Central memory CD8-positive, alpha-beta T cell (primary cell): Measurements from ENCODE around the gene ATXN7.
A peak's percentile ranks its signal among the peaks of the same experiment; 100 is the strongest.

Experiments
- ATAC-seq: fragments of 150-1000 bp; cut with Tn5 transposase; replicated peaks from 2 replicates; pipeline ENCODE4 v1.10.0; 2022; ENCODE audit warnings: mild to moderate bottlenecking, moderate FRiP score, moderate number of reproducible peaks; ENCODE audit not compliant: poor library complexity, severe bottlenecking; ENCODE audit errors: extremely low read depth
- DNase-seq, 2 donors: peaks; one replicate each; pipeline ENCODE4 v3.0.0; 2021; ENCODE audit warnings: low spot score in 2 of 2
- H3K27ac Mint-ChIP-seq: one replicate; pipeline ENCODE4 v1.8.0; 2022; ENCODE audit warnings: low read depth, mild to moderate bottlenecking, moderate library complexity, mixed read lengths
- H3K27me3 Mint-ChIP-seq: one replicate; pipeline ENCODE4 v1.8.0; 2022; ENCODE audit warnings: mixed read lengths
- H3K36me3 Mint-ChIP-seq: one replicate; pipeline ENCODE4 v1.8.0; 2022; ENCODE audit warnings: mild to moderate bottlenecking, moderate library complexity, mixed read lengths; ENCODE audit not compliant: insufficient read depth
- H3K4me1 Mint-ChIP-seq: one replicate; pipeline ENCODE4 v1.8.0; 2022; ENCODE audit warnings: mixed read lengths
- H3K4me3 Mint-ChIP-seq: one replicate; pipeline ENCODE4 v1.8.0; 2022; ENCODE audit warnings: mild to moderate bottlenecking, moderate library complexity, mixed read lengths
- H3K9me3 Mint-ChIP-seq: one replicate; pipeline ENCODE4 v1.8.0; 2022; ENCODE audit warnings: mixed read lengths

Gene ATXN7

GRCh38 chr3:63998852-63999754, 135.4 kb downstream of the ATXN7 start:
- no peak overlapping the region for H3K27ac Mint-ChIP-seq
- ATAC-seq (no peak), DNase-seq (no peak)
- peaks cover 15% of the 10 kb centered on the region for H3K4me1 Mint-ChIP-seq
- H3K9me3 Mint-ChIP-seq = no peaks in the 10 kb centered on the region
- H3K4me3 Mint-ChIP-seq = no peak overlapping the region
- peaks cover 67% of the 10 kb centered on the region for H3K36me3 Mint-ChIP-seq
- no peaks in the 10 kb centered on the region for H3K27me3 Mint-ChIP-seq

- no peak for ATAC-seq
These were observed 136.9 kb downstream of the ATXN7 start for GRCh38 chr3:64000453-64001055.

GRCh38 chr3:64002233-64002632, 138.6 kb downstream of the ATXN7 start:
- DNase-seq (no peak), ATAC-seq (no peak)
- no peak overlapping the region for H3K4me3 Mint-ChIP-seq
- H3K36me3 Mint-ChIP-seq = peaks cover 40% of the 10 kb centered on the region
- no peaks in the 10 kb centered on the region for H3K9me3 Mint-ChIP-seq
- H3K27ac Mint-ChIP-seq = no peak overlapping the region
- H3K4me1 Mint-ChIP-seq = no peaks in the 10 kb centered on the region
- H3K27me3 Mint-ChIP-seq = no peaks in the 10 kb centered on the region

More at GRCh38 chr3:64000453-64001055, 136.9 kb downstream of the ATXN7 start:
- Mint-ChIP-seq H3K4me1 (peaks cover 6% of the 10 kb centered on the region), H3K4me3 (no peak overlapping the region), H3K36me3 (peaks cover 57% of the 10 kb centered on the region), H3K27me3 (no peaks in the 10 kb centered on the region), H3K9me3 (no peaks in the 10 kb centered on the region), H3K27ac (no peak overlapping the region)
- no peak for DNase-seq

- Mint-ChIP-seq H3K9me3 (no peaks in the 10 kb centered on the region), H3K4me1 (no peaks in the 10 kb centered on the region)
These were observed 139.9 kb downstream of the ATXN7 start for GRCh38 chr3:64003589-64003988.

GRCh38 chr3:64008017-64008416, 144.3 kb downstream of the ATXN7 start:
- DNase-seq (no peak), ATAC-seq (no peak)
- H3K4me3 Mint-ChIP-seq = no peak overlapping the region
- no peak overlapping the region for H3K27ac Mint-ChIP-seq
- no peaks in the 10 kb centered on the region for H3K27me3 Mint-ChIP-seq
- H3K4me1 Mint-ChIP-seq = peaks cover 6% of the 10 kb centered on the region
- H3K9me3 Mint-ChIP-seq = no peaks in the 10 kb centered on the region
- H3K36me3 Mint-ChIP-seq = peaks cover 50% of the 10 kb centered on the region

More at GRCh38 chr3:64003589-64003988, 139.9 kb downstream of the ATXN7 start:
- H3K4me3 Mint-ChIP-seq = no peak overlapping the region
- ATAC-seq = no peak
- DNase-seq = no peak
- no peaks in the 10 kb centered on the region for H3K27me3 Mint-ChIP-seq
- H3K27ac Mint-ChIP-seq = no peak overlapping the region
- H3K36me3 Mint-ChIP-seq = peaks cover 35% of the 10 kb centered on the region

- no peaks in the 10 kb centered on the region for H3K9me3 Mint-ChIP-seq
These were observed 145.1 kb downstream of the ATXN7 start for GRCh38 chr3:64008487-64009351.

GRCh38 chr3:64009528-64009927, 145.9 kb downstream of the ATXN7 start:
- H3K4me3 Mint-ChIP-seq = no peak overlapping the region
- H3K27me3 Mint-ChIP-seq = no peaks in the 10 kb centered on the region
- H3K4me1 Mint-ChIP-seq = peaks cover 15% of the 10 kb centered on the region
- no peak for ATAC-seq
- H3K9me3 Mint-ChIP-seq = no peaks in the 10 kb centered on the region
- H3K36me3 Mint-ChIP-seq = peaks cover 60% of the 10 kb centered on the region
- no peak for DNase-seq
- H3K27ac Mint-ChIP-seq = peak overlapping the region; percentile 29

More at GRCh38 chr3:64008487-64009351, 145.1 kb downstream of the ATXN7 start:
- DNase-seq (no peak), ATAC-seq (no peak)
- H3K4me1 Mint-ChIP-seq = peaks cover 7% of the 10 kb centered on the region
- no peaks in the 10 kb centered on the region for H3K27me3 Mint-ChIP-seq
- no peak overlapping the region for H3K27ac Mint-ChIP-seq
- H3K4me3 Mint-ChIP-seq = no peak overlapping the region
- H3K36me3 Mint-ChIP-seq = peaks cover 54% of the 10 kb centered on the region

- Mint-ChIP-seq H3K4me1 (peaks cover 21% of the 10 kb centered on the region), H3K4me3 (no peak overlapping the region), H3K27ac (no peak overlapping the region), H3K36me3 (peaks cover 66% of the 10 kb centered on the region), H3K27me3 (no peaks in the 10 kb centered on the region), H3K9me3 (no peaks in the 10 kb centered on the region)
- ATAC-seq (no peak), DNase-seq (no peak)
These were observed 146.5 kb downstream of the ATXN7 start for GRCh38 chr3:64010199-64010598.

GRCh38 chr3:64011685-64012084, 148.0 kb downstream of the ATXN7 start:
- Mint-ChIP-seq H3K4me3 (no peak overlapping the region), H3K27ac (no peak overlapping the region), H3K27me3 (no peaks in the 10 kb centered on the region), H3K36me3 (peaks cover 78% of the 10 kb centered on the region), H3K4me1 (peaks cover 21% of the 10 kb centered on the region), H3K9me3 (no peaks in the 10 kb centered on the region)
- DNase-seq = no peak
- no peak for ATAC-seq

- H3K4me3 Mint-ChIP-seq = no peak overlapping the region
- DNase-seq (no peak), ATAC-seq (no peak)
- no peak overlapping the region for H3K27ac Mint-ChIP-seq
- H3K36me3 Mint-ChIP-seq = peaks cover 73% of the 10 kb centered on the region
- H3K27me3 Mint-ChIP-seq = no peaks in the 10 kb centered on the region
- H3K9me3 Mint-ChIP-seq = no peaks in the 10 kb centered on the region
- peaks cover 32% of the 10 kb centered on the region for H3K4me1 Mint-ChIP-seq
These were observed 153.4 kb downstream of the ATXN7 start for GRCh38 chr3:64016941-64017620.

GRCh38 chr3:64019271-64019670, 155.6 kb downstream of the ATXN7 start:
- no peaks in the 10 kb centered on the region for H3K27me3 Mint-ChIP-seq
- H3K4me1 Mint-ChIP-seq = peaks cover 25% of the 10 kb centered on the region
- no peak for DNase-seq
- no peak for ATAC-seq
- no peak overlapping the region for H3K4me3 Mint-ChIP-seq
- no peak overlapping the region for H3K27ac Mint-ChIP-seq
- H3K9me3 Mint-ChIP-seq = no peaks in the 10 kb centered on the region
- peaks cover 73% of the 10 kb centered on the region for H3K36me3 Mint-ChIP-seq

GRCh38 chr3:64019879-64020278, 156.2 kb downstream of the ATXN7 start:
- ATAC-seq (no peak), DNase-seq (no peak)
- Mint-ChIP-seq H3K27me3 (no peaks in the 10 kb centered on the region), H3K36me3 (peaks cover 67% of the 10 kb centered on the region), H3K9me3 (no peaks in the 10 kb centered on the region), H3K27ac (no peak overlapping the region), H3K4me3 (no peak overlapping the region), H3K4me1 (peaks cover 19% of the 10 kb centered on the region)
